ENCODE results near the gene KIR3DL3.

DNA sequence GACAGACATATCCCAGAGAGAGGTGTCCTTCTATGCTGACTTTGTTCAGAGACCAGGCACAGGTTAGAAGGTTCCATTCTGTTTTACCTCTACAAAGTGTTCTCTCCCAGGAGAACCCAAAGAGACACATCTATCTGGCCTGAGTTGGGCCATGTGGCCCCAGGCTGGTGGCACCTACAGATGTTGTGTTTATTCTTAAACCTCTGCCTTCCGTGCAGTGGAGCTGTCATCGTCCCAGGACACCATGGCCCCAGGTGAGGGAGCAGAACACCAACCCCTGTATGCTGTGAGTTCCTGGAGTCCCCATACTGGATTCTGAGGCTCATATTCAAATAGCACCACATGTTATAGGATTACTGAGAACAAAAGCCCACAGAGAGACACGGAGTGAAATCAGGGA, 3.9 kb downstream of the KIR3DL3 start:
- TF ChIP-seq GATA2 (IDR thresholded peaks at IDR 0.05; ENCODE audit: low read depth, low read length) (no peak), GATA3 (IDR thresholded peaks at IDR 0.05; ENCODE audit: low read depth, low read length) (no peak)

All from SH-SY5Y (cell line).